ENCODE measurements around the gene SEMA3C. TPM values are rescaled to one million over a fixed set of nuclear protein-coding genes. Genes with fewer than 3 reads are reported as not detected.

SEMA3C gene
- total RNA-seq, 1 experiment from 2014 or later: 39.3 TPM

GRCh38 chr7:80916770-80917741, 1.8 kb downstream of the SEMA3C start:
- peaks cover 11% of the 10 kb centered on the region for H3K4me1 ChIP-seq
- no peaks in the 10 kb centered on the region for H3K27me3 ChIP-seq
- peaks cover 23% of the 10 kb centered on the region for H3K36me3 ChIP-seq
- no peak overlapping the region; the same call in 1 of the 2 replicates for H3K27ac ChIP-seq
- DNase-seq: peak; percentile 15 to 65
- no peaks in the 10 kb centered on the region for H3K9me3 ChIP-seq (replicated peaks)
- peak overlapping the region; percentile 72 for H3K4me3 ChIP-seq

GRCh38 chr7:80910228-80910627, 8.6 kb downstream of the SEMA3C start:
- H3K9me3 ChIP-seq (replicated peaks): no peaks in the 10 kb centered on the region
- H3K27me3 ChIP-seq: no peaks in the 10 kb centered on the region
- H3K27ac ChIP-seq: no peak overlapping the region
- no peak overlapping the region for H3K4me3 ChIP-seq
- peaks cover 8% of the 10 kb centered on the region; the same call in 1 of the 2 replicates for H3K4me1 ChIP-seq
- H3K36me3 ChIP-seq: peaks cover 30% of the 10 kb centered on the region
- DNase-seq: no peak

GRCh38 chr7:80908360-80908797, 10.5 kb downstream of the SEMA3C start:
- peaks cover 8% of the 10 kb centered on the region; the same call in 1 of the 2 replicates for H3K4me1 ChIP-seq
- no peak for DNase-seq
- H3K9me3 ChIP-seq (replicated peaks): no peaks in the 10 kb centered on the region
- H3K36me3 ChIP-seq: peaks cover 23% of the 10 kb centered on the region
- H3K27ac ChIP-seq: no peak overlapping the region
- H3K27me3 ChIP-seq: no peaks in the 10 kb centered on the region
- H3K4me3 ChIP-seq: no peak overlapping the region

GRCh38 chr7:80907612-80908011, 11.2 kb downstream of the SEMA3C start:
- H3K36me3 ChIP-seq: peaks cover 23% of the 10 kb centered on the region
- no peaks in the 10 kb centered on the region for H3K27me3 ChIP-seq
- H3K4me1 ChIP-seq: peaks cover 8% of the 10 kb centered on the region; the same call in 1 of the 2 replicates
- H3K4me3 ChIP-seq: no peak overlapping the region
- DNase-seq: no peak
- no peaks in the 10 kb centered on the region for H3K9me3 ChIP-seq (replicated peaks)
- no peak overlapping the region for H3K27ac ChIP-seq

GRCh38 chr7:80907141-80907601, 11.7 kb downstream of the SEMA3C start:
- Histone ChIP-seq H3K9me3 (replicated peaks) (no peaks in the 10 kb centered on the region), H3K27me3 (no peaks in the 10 kb centered on the region), H3K4me1 (peaks cover 8% of the 10 kb centered on the region; the same call in 1 of the 2 replicates), H3K4me3 (no peak overlapping the region), H3K36me3 (peaks cover 23% of the 10 kb centered on the region), H3K27ac (no peak overlapping the region)
- no peak for DNase-seq

- no peak overlapping the region for H3K27ac ChIP-seq
- H3K4me3 ChIP-seq: no peak overlapping the region
- H3K9me3 ChIP-seq (replicated peaks): no peaks in the 10 kb centered on the region
- H3K27me3 ChIP-seq: no peaks in the 10 kb centered on the region
- peaks cover 23% of the 10 kb centered on the region for H3K36me3 ChIP-seq
- H3K4me1 ChIP-seq: peaks cover 8% of the 10 kb centered on the region; the same call in 1 of the 2 replicates
- DNase-seq: no peak
Measured at GRCh38 chr7:80905334-80905733, 13.5 kb downstream of the SEMA3C start.

GRCh38 chr7:80902716-80903308, 16.0 kb downstream of the SEMA3C start:
- H3K27ac ChIP-seq: no peak overlapping the region
- no peaks in the 10 kb centered on the region for H3K9me3 ChIP-seq (replicated peaks)

GRCh38 chr7:80902019-80902418, 16.8 kb downstream of the SEMA3C start:
- H3K4me3 ChIP-seq: no peak overlapping the region
- peaks cover 14% of the 10 kb centered on the region for H3K36me3 ChIP-seq
- no peak overlapping the region for H3K27ac ChIP-seq
- H3K27me3 ChIP-seq: no peaks in the 10 kb centered on the region
- 0 out of 2 replicates have a peak, but pooled peaks cover 3% of the 10 kb centered on the region for H3K4me1 ChIP-seq
- DNase-seq: no peak
- no peaks in the 10 kb centered on the region for H3K9me3 ChIP-seq (replicated peaks)

More at GRCh38 chr7:80902716-80903308, 16.0 kb downstream of the SEMA3C start:
- H3K36me3 ChIP-seq: peaks cover 14% of the 10 kb centered on the region
- no peaks in the 10 kb centered on the region for H3K27me3 ChIP-seq
- H3K4me3 ChIP-seq: no peak overlapping the region
- DNase-seq: no peak
- 0 out of 2 replicates have a peak, but pooled peaks cover 3% of the 10 kb centered on the region for H3K4me1 ChIP-seq

GRCh38 chr7:80900583-80901576, 18.0 kb downstream of the SEMA3C start:
- no peak overlapping the region for H3K27ac ChIP-seq
- no peaks in the 10 kb centered on the region for H3K27me3 ChIP-seq
- H3K4me1 ChIP-seq: peaks cover 4% of the 10 kb centered on the region
- H3K9me3 ChIP-seq (replicated peaks): peaks cover 5% of the 10 kb centered on the region; the same call in 1 of the 2 replicates
- DNase-seq: no peak
- H3K4me3 ChIP-seq: no peak overlapping the region
- peaks cover 16% of the 10 kb centered on the region for H3K36me3 ChIP-seq

GRCh38 chr7:80896906-80897598, 21.8 kb downstream of the SEMA3C start:
- peak in 1 of 2 experiments; percentile 12 for DNase-seq
- no peaks in the 10 kb centered on the region for H3K27me3 ChIP-seq
- H3K27ac ChIP-seq: no peak overlapping the region
- H3K36me3 ChIP-seq: peaks cover 13% of the 10 kb centered on the region
- no peak overlapping the region for H3K4me3 ChIP-seq
- peaks cover 25% of the 10 kb centered on the region for H3K4me1 ChIP-seq
- peaks cover 5% of the 10 kb centered on the region; the same call in 1 of the 2 replicates for H3K9me3 ChIP-seq (replicated peaks)

- Histone ChIP-seq H3K27ac (no peak overlapping the region; the same call in 1 of the 2 replicates), H3K9me3 (replicated peaks) (peaks cover 5% of the 10 kb centered on the region; the same call in 1 of the 2 replicates), H3K4me1 (peaks cover 25% of the 10 kb centered on the region), H3K27me3 (no peaks in the 10 kb centered on the region), H3K36me3 (peaks cover 8% of the 10 kb centered on the region; the same call in 1 of the 2 replicates), H3K4me3 (no peak overlapping the region)
- peak; percentile 82 to 96 for DNase-seq
Measured at GRCh38 chr7:80895056-80895455, 23.8 kb downstream of the SEMA3C start.

- Histone ChIP-seq H3K36me3 (peaks cover 8% of the 10 kb centered on the region), H3K4me3 (no peak overlapping the region), H3K27ac (no peak overlapping the region), H3K27me3 (no peaks in the 10 kb centered on the region), H3K9me3 (replicated peaks) (peaks cover 2% of the 10 kb centered on the region; the same call in 1 of the 2 replicates), H3K4me1 (peaks cover 24% of the 10 kb centered on the region)
- no peak for DNase-seq
Measured at GRCh38 chr7:80891259-80891544, 27.6 kb downstream of the SEMA3C start.

- H3K36me3 ChIP-seq: peaks cover 6% of the 10 kb centered on the region
- no peaks in the 10 kb centered on the region for H3K9me3 ChIP-seq (replicated peaks)
- DNase-seq: no peak
- no peaks in the 10 kb centered on the region for H3K27me3 ChIP-seq
- no peak overlapping the region for H3K4me3 ChIP-seq
- no peak overlapping the region for H3K27ac ChIP-seq
- peaks cover 22% of the 10 kb centered on the region for H3K4me1 ChIP-seq
Measured at GRCh38 chr7:80890426-80891258, 28.2 kb downstream of the SEMA3C start.

Measured in SJCRH30 (cell line).